NCI-H82 treated with DMSO at 0.1 percent for 48 hours (cell line): ENCODE data around the gene TNFRSF9.
"Not testable (repeated sequence)": the region's sequence is repeated elsewhere in the genome, so short reads cannot be mapped to it uniquely, and the experiment has no call there.

Experiments used
- DNase-seq: peaks from one replicate; lab custom pipeline; 2025; ENCODE audit not compliant: unreplicated experiment; lab: John Stamatoyannopoulos, UW

The TNFRSF9 gene

DNA sequence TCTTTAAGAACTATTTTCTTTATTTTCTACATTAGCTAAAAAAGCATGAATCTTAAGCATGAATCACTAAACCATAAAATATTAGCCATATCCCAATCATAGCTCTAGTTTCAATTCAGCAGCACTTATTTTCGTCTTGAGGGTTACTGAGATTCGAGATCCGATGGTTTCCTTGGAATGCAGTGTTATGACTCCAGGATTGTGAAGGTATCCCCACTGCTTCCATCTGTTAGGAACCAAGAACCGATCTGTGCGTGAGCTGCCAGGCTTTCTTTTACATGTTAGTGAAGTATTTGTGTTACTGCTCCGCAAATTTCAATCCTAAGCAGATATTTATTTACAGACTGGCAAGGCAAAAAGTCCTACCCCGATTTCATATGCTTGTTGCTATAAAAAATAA is 18.8 kb downstream of the TNFRSF9 start:
- no peak for DNase-seq

DNA sequence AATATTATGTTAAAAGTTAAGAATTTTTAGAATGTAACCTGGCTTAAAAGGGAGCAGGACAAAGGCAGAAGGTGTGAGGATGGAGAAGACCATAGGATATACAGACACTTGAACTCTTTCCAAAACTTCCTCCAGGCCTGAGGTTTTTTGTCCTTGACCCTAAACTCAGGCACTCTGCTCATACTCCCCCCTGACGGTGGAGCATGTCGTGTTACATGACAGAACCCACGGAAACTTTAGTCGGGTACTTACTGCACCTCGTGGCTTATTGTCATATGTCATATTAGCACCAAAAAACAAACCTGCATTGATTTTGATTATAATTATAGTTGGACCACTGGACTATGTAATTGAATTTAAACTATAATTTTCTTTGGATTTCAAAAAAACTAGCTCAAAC is 20.8 kb downstream of the TNFRSF9 start:
- DNase-seq = no peak

DNA sequence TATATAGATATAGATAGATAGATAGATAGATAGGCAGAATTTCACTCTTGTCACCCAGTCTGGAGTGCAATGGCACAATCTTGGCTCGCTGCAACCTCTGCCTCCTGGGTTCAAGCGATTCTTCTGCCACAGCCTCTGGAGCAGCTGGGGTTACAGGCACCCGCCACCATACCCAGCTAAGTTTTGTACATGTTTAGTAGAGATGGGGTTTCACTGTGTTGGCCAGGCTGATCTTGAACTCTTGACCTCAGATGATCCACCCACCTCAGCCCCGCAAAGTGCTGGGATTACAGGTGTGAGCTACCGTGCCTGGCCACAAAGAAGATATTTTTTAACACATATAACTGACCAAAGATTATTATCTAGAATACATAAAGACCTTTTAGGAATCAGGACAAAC is 22.7 kb downstream of the TNFRSF9 start:
- not testable (repeated sequence) for DNase-seq

DNA sequence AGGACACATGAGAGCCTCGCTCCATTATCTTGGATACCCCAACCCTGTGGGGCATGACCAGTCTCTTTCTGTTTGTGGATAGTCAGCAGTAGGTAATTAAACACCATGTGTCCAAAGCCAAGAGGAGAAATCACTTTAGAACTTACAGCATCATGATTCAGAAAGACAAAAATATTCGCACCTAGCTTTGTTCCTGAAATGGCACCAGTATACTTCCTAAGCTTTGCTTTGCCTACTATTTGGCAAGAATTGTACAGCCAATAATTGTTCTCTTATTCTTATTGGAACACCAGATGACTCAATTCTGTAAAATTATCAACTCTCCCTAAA is 24.2 kb downstream of the TNFRSF9 start:
- DNase-seq = no peak

DNA sequence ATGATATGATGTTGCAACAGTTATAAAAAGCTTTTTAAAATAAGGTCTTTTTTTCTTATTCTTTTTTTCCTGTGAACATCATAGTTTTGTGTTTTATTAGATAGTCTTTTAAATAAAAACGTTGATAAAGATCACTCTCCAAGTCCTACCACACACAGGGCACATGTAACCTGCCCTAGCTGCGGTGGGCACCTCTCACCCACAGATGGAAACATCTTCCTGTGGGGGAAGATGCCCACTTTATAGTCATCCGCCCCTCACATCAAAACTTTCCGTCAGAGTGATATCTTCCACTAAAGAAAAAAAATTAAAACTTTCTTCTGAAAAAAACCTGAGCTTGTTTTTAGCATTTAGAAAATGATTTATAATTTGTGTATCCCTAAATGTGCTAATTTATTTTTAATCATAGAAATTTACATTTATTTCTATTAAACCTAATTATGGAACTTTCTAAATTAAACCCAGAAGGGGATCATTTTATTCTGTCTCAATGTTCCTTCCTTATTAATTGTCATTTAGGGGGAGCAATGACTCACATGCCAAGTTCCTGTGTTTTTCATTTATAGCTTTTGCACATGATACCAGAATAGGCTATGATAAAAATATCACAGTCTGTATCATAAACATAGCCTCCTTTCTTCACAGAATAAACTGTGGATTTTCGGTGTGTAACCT is 24.7 kb downstream of the TNFRSF9 start:
- no peak for DNase-seq

DNA sequence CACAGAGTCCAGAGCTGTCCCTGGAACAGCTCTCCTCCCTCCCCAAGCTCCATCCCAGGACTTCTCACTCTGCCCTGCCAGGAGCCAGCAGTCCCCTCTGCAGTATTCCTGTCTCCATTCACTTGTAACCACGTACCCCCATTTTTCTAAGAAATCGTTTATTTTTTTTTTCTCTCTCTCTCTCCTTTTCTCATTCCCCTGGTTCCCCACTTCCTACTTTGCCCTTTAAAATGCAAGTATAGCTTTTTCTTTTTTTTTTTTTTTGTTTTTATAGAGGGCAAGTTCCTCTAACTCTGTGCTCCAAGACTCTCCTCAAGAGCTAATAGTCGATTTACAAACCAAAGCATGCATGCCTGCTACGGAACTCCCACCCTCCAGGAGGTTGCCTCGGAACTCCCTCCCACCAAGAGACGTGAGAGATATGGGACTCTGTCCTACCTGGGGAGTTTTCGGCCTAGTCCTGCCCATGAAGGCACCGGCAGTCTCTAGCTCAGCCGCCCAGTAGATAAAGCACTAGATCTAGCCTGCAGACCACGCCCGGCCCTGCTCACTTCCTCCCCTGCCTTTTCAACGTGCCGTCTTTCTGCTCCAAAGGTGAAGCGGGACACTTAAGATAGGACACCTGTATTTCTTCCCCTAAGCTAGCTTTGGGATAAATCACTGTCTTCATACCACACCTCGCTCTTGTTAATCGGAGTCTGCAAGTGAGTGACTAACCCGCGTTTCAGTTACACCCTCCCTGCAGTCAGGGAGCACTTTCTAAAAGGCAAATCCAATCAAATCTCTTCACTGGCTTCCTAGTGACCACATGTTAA is 27.7 kb downstream of the TNFRSF9 start:
- no peak for DNase-seq

DNA sequence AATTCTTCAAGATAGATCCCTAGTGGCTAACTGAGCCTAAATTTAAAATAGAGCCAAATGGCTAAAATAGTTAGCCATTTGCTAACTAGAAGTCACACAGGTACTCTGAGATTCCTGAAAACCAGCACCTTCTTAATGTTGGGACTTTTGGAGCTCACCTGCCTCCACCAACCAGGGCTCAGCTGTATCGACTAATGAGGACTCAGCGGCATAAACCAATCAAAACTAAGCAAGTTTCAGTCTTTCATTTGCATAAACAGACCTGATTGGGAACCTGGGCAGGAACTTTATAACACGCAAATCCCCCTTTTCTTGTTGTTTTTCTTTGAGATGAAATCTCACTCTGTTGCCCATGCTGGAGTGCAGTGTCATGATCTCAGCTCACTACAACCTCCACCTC is 28.5 kb downstream of the TNFRSF9 start:
- no peak for DNase-seq

DNA sequence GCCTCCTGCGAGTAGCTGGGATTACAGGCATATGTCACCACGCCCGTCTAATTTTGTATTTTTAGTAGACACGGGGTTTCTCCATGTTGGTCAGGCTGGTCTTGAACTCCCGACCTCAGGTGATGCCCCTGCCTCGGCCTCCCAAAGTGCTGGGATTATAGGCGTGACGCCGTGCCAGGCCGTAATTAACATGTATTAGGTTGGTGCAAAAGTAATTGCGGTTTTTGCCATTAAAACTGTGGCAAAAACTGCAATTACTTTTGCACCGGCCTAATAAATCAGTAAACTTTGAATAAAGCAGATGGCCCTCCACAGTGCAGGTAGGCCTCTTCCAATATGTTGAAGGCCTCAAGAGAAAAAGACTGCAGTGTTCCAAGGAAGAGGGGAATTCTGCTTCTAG is 35.4 kb downstream of the TNFRSF9 start:
- no peak for DNase-seq

DNA sequence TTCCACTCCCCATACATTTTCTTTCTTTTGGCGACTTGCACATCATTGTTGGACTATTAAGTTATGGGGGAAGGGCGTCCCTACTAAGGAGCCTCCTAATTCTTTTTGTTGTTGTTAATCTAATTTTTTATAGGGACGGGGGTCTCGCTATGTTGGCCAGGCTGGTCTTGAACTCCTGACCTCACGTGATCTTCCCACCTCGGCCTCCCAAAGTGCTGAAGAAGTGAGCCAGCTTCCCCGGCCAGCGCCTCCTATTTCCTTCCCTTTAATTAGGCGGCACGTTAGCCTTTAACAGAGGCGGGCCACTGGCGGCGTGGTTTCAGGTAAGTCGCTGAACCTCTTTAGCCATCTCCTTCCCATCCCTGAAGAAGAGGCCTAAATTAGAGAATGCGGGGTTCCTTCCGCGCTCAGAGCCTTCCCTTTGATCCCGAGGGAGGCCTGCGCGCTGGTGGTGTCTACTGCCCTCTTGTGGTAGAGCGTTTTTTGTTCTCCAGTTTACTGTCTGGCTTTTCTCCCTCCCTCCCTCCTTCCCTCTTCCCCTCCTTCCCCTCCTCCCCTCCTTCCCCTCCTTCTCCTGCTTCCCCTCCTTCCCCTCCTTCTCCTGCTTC is 38.1 kb downstream of the TNFRSF9 start:
- DNase-seq = peak; percentile 61

DNA sequence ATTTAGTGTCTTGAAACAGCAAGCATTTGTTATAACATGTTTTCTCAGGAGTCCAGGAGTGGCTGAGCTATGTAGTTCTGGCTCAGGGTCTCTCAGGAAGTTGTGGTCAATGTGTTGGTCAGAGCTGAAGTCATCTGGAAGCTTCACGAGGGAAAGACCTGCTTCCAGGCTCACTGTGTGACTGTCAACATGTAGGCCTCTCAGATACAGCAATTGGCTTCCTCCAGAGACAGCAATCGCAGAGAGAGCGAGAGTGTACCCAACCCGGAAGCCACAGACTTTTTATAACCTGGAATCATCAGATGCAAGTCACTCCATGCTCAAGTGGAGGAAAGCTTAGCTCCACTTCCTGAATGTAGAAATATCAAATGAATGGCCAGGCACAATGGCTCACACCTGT is 40.9 kb downstream of the TNFRSF9 start:
- no peak for DNase-seq

DNA sequence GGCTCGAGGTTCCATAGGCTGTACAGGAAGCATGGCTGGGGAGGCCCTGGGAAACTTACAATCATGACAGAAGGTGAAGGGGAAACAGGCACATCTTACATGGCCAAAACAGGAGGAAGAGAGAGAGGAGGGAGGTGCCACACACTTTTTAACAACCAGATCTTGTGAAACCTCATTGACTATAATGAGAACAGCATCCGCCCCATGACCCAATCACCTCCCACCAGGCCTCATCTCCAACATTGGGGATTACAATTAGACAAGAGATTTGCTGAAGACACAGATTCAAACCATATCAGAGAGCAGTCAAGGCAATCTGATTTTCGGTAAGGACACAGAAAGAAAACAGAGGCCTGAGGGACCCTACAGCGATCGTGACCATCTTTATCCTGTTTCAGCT is 41.7 kb downstream of the TNFRSF9 start:
- DNase-seq = no peak

DNA sequence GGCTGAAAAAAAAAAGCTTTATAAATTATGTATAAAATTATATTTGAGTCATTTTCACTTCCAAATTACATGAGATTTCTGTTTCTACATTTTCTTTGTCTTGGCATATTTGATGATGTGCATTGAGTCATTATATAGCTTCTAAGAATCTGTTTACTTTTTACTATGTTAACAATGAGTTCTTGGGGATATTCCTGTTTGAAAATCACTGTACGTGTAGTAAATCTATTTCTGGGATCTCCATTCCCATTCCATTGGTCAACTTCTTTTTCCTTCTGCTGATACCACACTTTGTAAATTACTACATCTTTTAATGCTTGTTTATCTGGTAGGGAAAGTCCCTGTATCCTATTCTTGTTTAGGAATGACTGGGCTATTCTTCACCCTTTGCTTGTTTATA is 43.6 kb downstream of the TNFRSF9 start:
- no peak for DNase-seq

DNA sequence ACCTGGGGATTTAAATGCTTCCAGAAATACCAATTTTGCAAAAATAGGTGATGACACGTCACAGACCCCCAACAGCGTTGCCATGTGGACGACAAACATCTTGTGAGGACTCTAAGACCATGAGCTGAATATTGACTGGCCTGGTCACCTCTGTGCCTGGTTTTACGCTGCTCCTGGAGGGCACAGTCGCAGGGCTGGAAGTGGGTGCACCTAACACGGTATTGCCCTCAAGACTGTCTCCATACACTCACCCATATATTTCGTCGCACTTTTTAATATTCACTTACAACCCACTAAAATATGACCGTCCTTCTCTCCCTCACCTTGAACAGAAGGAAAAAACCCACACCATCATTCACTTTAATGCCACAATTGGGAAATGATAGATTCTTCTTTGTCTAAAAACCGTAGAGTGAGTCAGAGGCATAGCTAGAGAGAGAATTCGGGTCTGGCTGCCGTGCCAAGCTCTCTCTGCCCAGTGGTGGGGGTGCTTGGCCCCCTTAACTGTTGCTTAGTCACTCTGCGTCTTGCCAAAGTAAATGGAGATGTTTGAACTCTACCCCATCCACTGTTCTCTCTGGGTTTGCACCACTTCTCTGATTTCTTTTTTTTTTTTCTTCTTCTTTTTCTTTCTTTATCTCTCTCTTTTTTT is 47.0 kb downstream of the TNFRSF9 start:
- DNase-seq = no peak

DNA sequence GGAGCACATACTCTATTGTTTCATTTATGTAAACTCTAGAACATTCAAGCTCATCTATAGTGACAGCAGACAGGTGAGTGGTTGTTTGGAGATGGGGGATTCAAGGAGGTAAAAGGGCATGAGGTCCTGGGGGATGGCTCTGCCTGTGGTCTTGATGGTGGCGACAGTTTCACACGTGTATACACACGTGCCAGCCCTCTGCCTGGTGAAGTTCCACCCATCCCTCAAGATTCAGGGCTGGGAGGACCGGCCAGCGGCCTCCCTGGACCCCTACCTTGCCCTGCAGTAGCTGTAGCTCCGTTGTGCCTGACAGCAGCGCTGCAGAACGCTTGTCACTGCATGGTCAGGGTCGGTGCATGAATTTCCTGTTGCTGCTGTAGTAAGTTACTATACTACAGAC is 48.8 kb downstream of the TNFRSF9 start:
- DNase-seq = no peak

DNA sequence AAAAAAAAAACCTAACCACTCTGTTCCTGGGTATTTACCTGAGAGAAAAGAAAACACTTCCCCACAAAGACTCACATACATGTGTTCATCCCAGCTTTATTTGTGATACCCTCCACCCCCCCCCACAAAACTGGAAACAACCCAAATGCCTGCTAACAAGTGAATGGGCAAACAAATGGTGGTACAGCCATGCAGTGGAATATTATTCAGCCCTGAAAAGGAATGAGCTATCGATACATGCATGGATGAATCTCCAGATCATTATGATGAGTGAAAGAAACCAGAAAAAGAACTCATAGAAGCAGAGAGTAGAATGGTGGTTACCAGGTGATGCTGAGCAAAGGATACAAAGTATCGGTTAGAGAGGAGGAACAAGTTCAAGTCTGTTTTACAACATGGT is 49.8 kb downstream of the TNFRSF9 start:
- DNase-seq = no peak

DNA sequence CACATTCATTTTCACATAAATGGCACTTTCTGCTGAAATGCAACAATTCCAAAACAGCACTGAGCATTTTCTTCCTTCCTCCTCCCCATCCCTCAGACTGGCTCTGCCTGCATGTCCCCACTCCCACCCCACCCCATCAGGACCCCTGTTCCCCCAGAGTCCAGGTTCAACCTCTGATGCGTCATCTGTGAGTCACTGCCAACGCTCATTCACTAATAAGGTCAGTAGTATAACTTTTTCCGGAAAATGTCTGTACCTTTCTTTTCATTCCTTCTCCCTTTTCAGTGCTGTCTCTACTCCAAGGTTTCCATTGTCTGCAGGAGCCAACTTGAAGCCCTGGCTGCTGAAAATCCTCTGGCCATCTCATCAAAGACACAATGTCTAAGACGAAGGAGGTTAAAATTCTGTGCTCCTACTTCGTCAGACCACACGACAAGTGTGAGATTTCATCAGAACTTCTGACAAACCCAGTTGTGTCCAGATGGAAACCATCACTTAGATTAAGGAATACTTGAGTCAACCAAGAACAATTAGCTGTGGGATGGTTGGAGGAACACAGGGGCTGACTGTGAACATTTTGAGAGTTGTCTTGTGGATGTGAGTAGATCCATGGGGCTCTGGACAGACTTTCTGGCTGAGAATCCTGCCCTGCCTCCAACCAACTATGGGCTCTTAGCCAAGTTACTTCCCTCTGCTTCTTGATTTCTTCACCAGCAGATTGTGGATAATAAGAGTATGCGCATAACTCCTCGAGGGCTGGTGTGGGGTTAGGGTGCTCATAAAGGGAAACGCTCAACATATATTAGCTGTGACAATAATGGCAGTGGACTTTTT is 52.2 kb downstream of the TNFRSF9 start:
- no peak for DNase-seq

DNA sequence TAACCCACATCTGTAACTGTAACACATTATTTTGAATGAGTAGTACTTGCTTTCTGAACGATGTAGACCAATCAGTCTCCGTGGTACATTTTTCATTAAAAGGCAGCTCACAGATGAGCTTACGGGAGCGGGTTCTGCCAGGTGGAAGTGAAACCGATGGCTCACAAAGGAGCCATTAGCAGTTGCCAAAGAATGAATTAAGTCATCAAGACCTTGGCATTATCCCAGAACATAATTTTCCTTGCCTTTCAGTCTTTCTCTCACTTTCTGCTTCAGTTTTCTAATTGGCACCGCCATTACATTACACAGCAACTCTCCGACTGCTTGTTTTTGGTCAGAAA is 54.3 kb downstream of the TNFRSF9 start:
- no peak for DNase-seq

DNA sequence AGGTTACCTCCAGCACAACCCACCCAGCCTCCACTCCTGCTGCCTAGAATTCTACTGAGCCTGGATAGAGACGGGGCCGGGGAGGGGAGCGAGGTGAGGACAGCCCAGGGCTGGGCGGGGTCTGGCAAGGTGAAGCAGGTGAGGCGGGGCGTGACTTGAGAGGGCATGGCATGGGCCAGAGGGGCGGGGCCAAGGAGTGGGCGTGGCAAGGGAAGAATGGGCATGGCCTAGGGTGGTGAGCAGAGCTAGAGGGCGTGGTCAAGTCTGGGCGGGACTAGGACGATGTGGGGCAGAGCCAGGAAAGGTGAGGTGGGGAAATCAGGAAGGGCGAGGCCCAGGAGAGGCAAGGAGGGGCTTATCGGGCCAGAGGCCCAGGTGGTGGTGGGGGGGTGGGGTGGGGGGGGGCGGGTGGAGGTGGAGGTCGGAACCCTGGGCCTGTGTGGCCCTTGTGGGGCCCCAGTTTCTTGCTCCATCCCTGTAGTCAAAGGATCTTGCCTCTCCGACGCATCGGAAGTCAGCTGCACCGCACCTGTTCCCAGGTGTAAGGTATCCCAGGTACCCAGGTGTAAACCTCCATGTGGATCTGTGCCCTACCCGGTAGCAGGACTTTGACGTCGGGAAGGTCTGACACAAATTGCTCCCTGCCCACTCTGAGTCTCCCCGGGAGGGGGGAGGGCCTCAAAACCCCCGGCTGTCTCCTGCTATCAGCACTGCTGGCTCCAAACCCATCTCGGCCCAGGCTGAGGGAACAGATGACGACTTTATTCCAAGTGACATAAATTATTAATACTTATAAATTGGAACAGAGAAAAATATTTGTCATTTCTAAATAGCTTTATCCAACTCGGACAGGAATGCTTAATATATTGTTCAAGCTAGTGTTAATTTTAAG is 54.9 kb downstream of the TNFRSF9 start:
- no peak for DNase-seq

DNA sequence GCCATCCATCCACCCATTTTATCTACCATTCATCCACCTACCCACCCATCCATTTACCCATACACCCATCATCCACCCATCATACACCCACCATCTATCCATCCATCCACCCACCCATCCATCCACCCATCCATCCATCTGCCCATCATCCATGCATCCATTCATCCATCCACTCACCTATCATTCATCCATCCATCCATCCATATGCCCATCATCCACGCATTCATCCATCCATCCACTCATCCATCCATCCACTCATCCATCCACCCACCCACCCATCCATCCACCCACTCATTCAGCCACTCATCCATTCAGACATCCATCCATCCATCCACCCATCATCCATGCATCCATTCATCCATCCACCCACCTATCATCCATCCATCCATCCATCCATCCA is 55.9 kb downstream of the TNFRSF9 start:
- DNase-seq = no peak

DNA sequence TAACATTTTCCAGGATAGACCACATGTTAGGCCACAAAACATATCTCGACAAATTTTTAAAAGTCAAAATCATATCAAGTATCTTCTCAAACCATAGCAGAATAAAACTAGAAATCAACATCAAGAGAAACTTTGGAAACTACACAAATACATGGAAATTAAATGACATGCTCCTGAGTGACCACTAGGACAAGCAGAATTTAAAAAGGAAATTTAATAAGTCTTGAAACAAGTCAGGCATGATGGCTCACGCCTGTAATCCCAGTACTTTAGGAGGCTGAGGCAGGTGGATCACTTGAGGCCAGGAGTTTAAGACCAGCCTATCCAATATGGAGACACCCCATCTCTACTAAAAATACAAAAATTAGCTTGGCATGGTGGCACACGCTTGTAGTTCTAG is 61.4 kb downstream of the TNFRSF9 start:
- no peak for DNase-seq
